ACC112 (cell line): ENCODE results near the gene GOLGA6L10.
"Not testable (repeated sequence)": the region's sequence is repeated elsewhere in the genome, so short reads cannot be mapped to it uniquely, and the experiment has no call there.

Source experiments
- H2AFZ ChIP-seq: fragments of 200-600 bp; sonication (generic); one replicate; pipeline ENCODE4 v1.6.0; 2017; ENCODE audit warnings: antibody characterized with exemption, low read length; ENCODE audit not compliant: unreplicated experiment
- H3K27ac ChIP-seq: fragments of 200-600 bp; sonication (generic); 2 replicates; pipeline ENCODE4 v1.5.1; 2014; ENCODE audit warnings: low read depth, mild to moderate bottlenecking, antibody characterized with exemption, low read length, moderate library complexity
- H3K27me3 ChIP-seq: fragments of 200-600 bp; sonication (generic); 2 replicates; pipeline ENCODE4 v1.6.1; 2014; ENCODE audit warnings: mild to moderate bottlenecking, antibody characterized with exemption, low read length, moderate library complexity, mixed read lengths; ENCODE audit not compliant: insufficient read depth
- H3K36me3 ChIP-seq: fragments of 200-600 bp; sonication (generic); 2 replicates; pipeline ENCODE4 v1.6.1; 2016; ENCODE audit warnings: mild to moderate bottlenecking, antibody characterized with exemption, low read length, moderate library complexity, mixed read lengths; ENCODE audit not compliant: insufficient read depth
- H3K4me1 ChIP-seq: fragments of 200-600 bp; sonication (generic); one replicate; pipeline ENCODE4 v1.6.1; 2016; ENCODE audit warnings: low read length, mixed read lengths; ENCODE audit not compliant: insufficient read depth, unreplicated experiment, control insufficient read depth
- H3K4me3 ChIP-seq: fragments of 200-600 bp; sonication (generic); 2 replicates; pipeline ENCODE4 v1.5.1; 2014; ENCODE audit warnings: mild to moderate bottlenecking, low read depth, low read length
- H3K79me2 ChIP-seq: fragments of 200-600 bp; sonication (generic); one replicate; pipeline ENCODE4 v1.6.0; 2016; ENCODE audit warnings: low read length; ENCODE audit not compliant: control insufficient read depth, unreplicated experiment, insufficient read depth

The GOLGA6L10 gene

DNA sequence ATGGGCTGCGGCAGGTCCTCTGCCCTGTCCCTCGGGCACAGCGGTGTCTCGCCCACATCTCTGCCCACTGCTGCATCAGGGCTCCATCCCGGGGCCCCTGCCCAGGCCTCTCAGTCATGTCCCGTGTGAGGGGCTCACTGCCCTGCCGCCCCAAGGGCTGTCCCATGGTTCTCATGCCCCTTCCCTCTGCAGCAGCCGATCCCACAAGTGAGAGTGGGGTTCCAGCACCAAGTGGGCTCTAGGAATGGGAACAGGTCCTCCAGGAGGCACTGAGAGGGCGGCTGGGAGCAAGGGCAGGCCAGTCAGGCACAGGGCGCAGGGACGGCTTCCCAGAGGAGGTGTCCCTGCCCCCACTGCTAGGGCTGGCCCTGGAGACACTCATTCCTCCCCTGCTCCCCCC, 18.4 kb downstream of the GOLGA6L10 start:
- not testable (repeated sequence) for H3K27me3 ChIP-seq, H3K4me3 ChIP-seq, H3K27ac ChIP-seq, H2AFZ ChIP-seq, H3K79me2 ChIP-seq, H3K4me1 ChIP-seq, H3K36me3 ChIP-seq

GRCh38 chr15:82329039-82329438, 20.2 kb downstream of the GOLGA6L10 start:
- not testable (repeated sequence) for H3K36me3 ChIP-seq, H2AFZ ChIP-seq, H3K4me3 ChIP-seq, H3K79me2 ChIP-seq, H3K4me1 ChIP-seq, H3K27ac ChIP-seq, H3K27me3 ChIP-seq

- not testable (repeated sequence) for H3K27ac ChIP-seq, H3K27me3 ChIP-seq, H2AFZ ChIP-seq, H3K79me2 ChIP-seq, H3K4me3 ChIP-seq, H3K36me3 ChIP-seq, H3K4me1 ChIP-seq
Measured at GRCh38 chr15:82327372-82327771, 21.9 kb downstream of the GOLGA6L10 start.

DNA sequence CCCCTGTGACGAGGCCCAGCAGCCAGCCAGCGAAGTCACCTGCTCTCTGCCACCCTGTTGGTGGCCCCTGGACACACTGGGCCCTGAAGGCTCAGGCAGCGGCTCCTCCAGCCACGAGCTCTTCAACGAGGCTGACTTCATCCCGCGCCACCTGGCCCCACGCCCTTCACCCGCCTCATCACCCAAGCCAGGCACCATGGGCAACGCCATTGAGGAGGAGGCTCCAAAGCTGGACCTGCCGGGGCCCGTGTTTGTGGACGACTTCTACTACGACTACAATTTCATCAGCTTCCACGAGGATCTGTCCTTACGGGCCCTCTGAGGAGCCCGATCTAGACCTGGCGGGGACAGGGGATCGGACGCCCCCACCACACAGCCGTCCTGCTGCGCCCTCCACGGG, 22.4 kb downstream of the GOLGA6L10 start:
- not testable (repeated sequence) for H3K27me3 ChIP-seq, H3K27ac ChIP-seq, H3K36me3 ChIP-seq, H3K79me2 ChIP-seq, H2AFZ ChIP-seq, H3K4me1 ChIP-seq, H3K4me3 ChIP-seq

DNA sequence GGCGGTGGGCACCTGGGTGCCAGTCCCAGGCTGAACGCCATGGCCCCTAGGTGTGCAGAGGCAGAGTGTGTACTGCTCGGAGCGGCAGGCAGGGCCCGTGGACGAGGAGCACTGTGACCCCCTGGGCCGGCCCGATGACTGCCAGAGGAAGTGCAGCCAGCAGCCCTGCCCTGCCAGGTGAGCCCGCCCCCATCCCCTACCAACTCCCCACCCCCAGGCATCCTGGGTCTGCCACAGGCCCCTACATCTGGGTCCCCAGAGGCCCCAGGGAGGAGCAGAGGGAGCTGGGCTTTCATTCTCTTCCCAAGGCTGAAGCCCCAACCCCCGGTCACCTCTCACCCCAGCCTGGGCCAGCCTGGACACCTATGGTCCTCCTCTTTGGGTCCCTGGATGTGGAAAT, 23.6 kb downstream of the GOLGA6L10 start:
- H3K79me2 ChIP-seq, H2AFZ ChIP-seq, H3K27ac ChIP-seq, H3K4me3 ChIP-seq, H3K4me1 ChIP-seq, H3K36me3 ChIP-seq, H3K27me3 ChIP-seq: not testable (repeated sequence)

DNA sequence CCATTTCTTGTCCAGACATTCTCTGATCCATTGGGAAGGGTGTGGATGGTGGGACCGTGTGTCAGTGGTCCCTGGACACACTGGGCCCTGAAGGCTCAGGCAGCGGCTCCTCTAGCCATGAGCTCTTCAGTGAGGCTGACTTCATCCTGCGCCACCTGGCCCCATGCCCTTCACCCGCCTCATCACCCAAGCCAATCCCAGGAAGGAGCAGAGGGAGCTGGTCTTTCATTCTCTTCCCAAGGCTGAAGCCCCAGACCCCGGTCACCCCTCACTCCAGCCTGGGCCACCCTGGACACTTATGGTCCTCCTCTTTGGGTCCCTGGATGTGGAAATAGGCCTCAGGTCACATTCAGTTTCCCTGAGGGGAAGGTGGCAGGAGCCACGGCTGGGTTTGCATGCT, 24.4 kb downstream of the GOLGA6L10 start:
- not testable (repeated sequence) for H2AFZ ChIP-seq, H3K4me3 ChIP-seq, H3K27ac ChIP-seq, H3K27me3 ChIP-seq, H3K36me3 ChIP-seq, H3K79me2 ChIP-seq, H3K4me1 ChIP-seq

GRCh38 chr15:82322488-82322887, 26.8 kb downstream of the GOLGA6L10 start:
- H3K27me3 ChIP-seq, H3K79me2 ChIP-seq, H3K36me3 ChIP-seq, H3K27ac ChIP-seq, H3K4me3 ChIP-seq, H2AFZ ChIP-seq, H3K4me1 ChIP-seq: not testable (repeated sequence)

GRCh38 chr15:82320861-82321260, 28.4 kb downstream of the GOLGA6L10 start:
- not testable (repeated sequence) for H3K79me2 ChIP-seq, H3K4me3 ChIP-seq, H2AFZ ChIP-seq, H3K27ac ChIP-seq, H3K4me1 ChIP-seq, H3K27me3 ChIP-seq, H3K36me3 ChIP-seq

DNA sequence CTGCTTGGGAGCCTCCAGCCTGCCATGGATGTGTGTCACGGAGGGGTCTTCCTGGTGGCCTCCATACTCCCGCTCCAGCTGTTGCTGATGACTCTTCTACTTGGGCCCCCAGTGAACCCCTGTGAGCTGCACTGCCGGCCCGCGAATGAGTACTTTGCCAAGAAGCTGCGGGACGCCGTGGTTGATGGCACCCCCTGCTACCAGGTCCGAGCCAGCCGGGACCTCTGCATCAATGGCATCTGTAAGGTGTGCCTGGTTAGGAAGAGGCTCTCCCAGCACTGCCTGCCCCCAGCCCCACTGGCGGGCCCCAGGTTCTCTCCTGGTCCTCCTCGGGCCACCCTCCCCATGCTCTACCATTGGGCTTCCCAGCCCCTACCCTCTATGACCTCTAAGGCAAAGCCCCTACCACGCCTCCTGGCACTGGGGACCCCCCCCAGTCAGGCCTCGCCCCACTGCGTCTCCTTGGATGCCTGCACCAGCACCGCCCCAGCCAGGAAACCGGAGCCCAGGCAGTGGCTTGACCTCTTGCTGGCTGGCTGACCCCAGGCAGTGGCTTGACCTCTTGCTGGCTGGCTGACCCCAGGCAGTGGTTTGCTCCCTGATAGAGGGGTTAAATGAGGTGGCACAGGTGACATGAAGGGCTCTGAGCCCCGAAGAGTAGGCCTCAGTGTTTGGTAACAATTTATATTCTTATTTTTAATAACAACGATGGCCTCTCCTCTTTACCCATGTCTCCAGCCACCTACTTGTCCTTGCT, 29.6 kb downstream of the GOLGA6L10 start:
- H3K4me1 ChIP-seq, H3K36me3 ChIP-seq, H3K79me2 ChIP-seq, H3K27me3 ChIP-seq, H3K27ac ChIP-seq, H3K4me3 ChIP-seq, H2AFZ ChIP-seq: not testable (repeated sequence)

GRCh38 chr15:82318281-82318680, 31.0 kb downstream of the GOLGA6L10 start:
- H3K36me3 ChIP-seq, H3K4me1 ChIP-seq, H3K27me3 ChIP-seq, H3K4me3 ChIP-seq, H3K79me2 ChIP-seq, H3K27ac ChIP-seq, H2AFZ ChIP-seq: not testable (repeated sequence)

GRCh38 chr15:82317516-82317915, 31.8 kb downstream of the GOLGA6L10 start:
- not testable (repeated sequence) for H2AFZ ChIP-seq, H3K79me2 ChIP-seq, H3K4me3 ChIP-seq, H3K27ac ChIP-seq, H3K36me3 ChIP-seq, H3K27me3 ChIP-seq, H3K4me1 ChIP-seq
